HAP-1 (cell line): ENCODE data around the gene TGM6.
A peak's percentile ranks its signal among the peaks of the same experiment; 100 is the strongest.

Source experiments
- DNase-seq, 2 experiments: peaks; one replicate each; pipeline ENCODE4 v3.0.0-alpha.2; 2016 to 2020; ENCODE audit warnings: low spot score in 2 of 2
- H3K27me3 ChIP-seq: fragments of 250-450 bp; sonication (Bioruptor Pico); 2 replicates; pipeline ENCODE4 v1.5.1; 2020; ENCODE audit warnings: low read depth, mild to moderate bottlenecking, moderate library complexity
- H3K36me3 ChIP-seq: fragments of 250-450 bp; sonication (Bioruptor Pico); replicated peaks from 2 replicates; pipeline ENCODE4 v1.5.1; 2020; ENCODE audit warnings: mild to moderate bottlenecking
- H3K4me1 ChIP-seq: fragments of 250-450 bp; sonication (Bioruptor Pico); 2 replicates; pipeline ENCODE4 v1.5.1; 2020; ENCODE audit warnings: mild to moderate bottlenecking
- H3K4me3 ChIP-seq: fragments of 250-450 bp; sonication (Bioruptor Pico); 2 replicates; pipeline ENCODE4 v1.5.1; 2020; ENCODE audit warnings: mild to moderate bottlenecking, moderate library complexity
- H3K9me3 ChIP-seq: fragments of 250-450 bp; sonication (Bioruptor Pico); 2 replicates; pipeline ENCODE4 v1.5.1; 2020; ENCODE audit warnings: mild to moderate bottlenecking, moderate library complexity
- in situ Hi-C: fragments of 300-500 bp; cut with MboI; formaldehyde crosslinking; loops from 3 replicates; pipeline ENCODE4 v1.14.3; 2020; ENCODE audit warnings: low sequenced_read_pairs, inconsistent platforms, mixed read lengths

The TGM6 gene

DNA sequence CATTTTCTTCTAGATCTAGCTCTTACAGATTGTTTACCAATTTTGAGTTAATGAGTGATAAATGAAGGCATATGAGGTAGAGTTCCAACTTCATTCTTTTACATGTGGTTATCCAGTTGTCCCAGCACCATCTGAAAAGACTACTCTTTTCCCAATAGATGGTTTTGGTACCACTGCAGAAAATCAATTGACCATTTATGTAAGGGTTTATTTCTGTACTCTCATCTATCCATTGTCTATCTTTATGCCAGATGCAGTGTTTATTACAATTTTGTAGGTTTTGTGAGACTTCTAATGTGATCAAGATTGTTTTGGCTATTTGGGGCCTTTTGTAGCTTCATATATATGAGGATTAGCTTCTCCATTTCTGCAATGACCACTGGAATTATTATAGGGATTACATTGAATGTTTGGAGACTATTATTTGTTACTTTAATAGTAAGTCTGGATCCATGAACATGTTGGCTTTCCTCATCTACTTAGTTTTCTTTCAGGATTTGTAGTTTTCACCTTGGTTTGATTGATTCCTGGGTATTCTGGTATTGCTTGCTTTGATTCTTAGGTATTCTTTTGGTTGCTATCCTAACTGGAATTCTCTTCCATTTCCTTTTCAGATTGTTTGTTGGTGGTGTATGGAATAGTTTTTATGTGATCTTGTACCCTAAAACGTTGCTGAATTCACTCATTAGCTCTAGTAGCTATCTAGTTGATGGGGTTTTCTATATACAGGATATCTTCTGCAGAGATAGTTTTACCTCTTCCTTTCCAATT lies 79.5 kb downstream of the TGM6 start:
- Histone ChIP-seq H3K4me3 (no peak overlapping the region), H3K9me3 (no peaks in the 10 kb centered on the region), H3K27me3 (no peaks in the 10 kb centered on the region), H3K36me3 (peaks cover 60% of the 10 kb centered on the region), H3K4me1 (no peaks in the 10 kb centered on the region)
- in situ Hi-C loops: no loop called here
- no peak for DNase-seq

GRCh38 chr20:2460752-2461424 lies 80.2 kb downstream of the TGM6 start:
- Histone ChIP-seq H3K9me3 (no peaks in the 10 kb centered on the region), H3K4me1 (no peaks in the 10 kb centered on the region), H3K36me3 (peaks cover 68% of the 10 kb centered on the region), H3K4me3 (no peak overlapping the region), H3K27me3 (no peaks in the 10 kb centered on the region)
- in situ Hi-C loops: no loop called here
- no peak for DNase-seq

- Histone ChIP-seq H3K36me3 (peaks cover 81% of the 10 kb centered on the region), H3K9me3 (no peaks in the 10 kb centered on the region), H3K4me1 (no peaks in the 10 kb centered on the region), H3K4me3 (no peak overlapping the region), H3K27me3 (no peaks in the 10 kb centered on the region)
- in situ Hi-C loops: no loop called here
- no peak for DNase-seq
Measured at GRCh38 chr20:2462484-2462883, 81.8 kb downstream of the TGM6 start.

GRCh38 chr20:2463616-2464365 lies 83.1 kb downstream of the TGM6 start:
- H3K27me3 ChIP-seq: no peaks in the 10 kb centered on the region
- in situ Hi-C loops: no loop called here
- no peak overlapping the region for H3K4me3 ChIP-seq
- peaks cover 93% of the 10 kb centered on the region for H3K36me3 ChIP-seq
- no peaks in the 10 kb centered on the region for H3K4me1 ChIP-seq
- no peak for DNase-seq
- no peaks in the 10 kb centered on the region for H3K9me3 ChIP-seq

DNA sequence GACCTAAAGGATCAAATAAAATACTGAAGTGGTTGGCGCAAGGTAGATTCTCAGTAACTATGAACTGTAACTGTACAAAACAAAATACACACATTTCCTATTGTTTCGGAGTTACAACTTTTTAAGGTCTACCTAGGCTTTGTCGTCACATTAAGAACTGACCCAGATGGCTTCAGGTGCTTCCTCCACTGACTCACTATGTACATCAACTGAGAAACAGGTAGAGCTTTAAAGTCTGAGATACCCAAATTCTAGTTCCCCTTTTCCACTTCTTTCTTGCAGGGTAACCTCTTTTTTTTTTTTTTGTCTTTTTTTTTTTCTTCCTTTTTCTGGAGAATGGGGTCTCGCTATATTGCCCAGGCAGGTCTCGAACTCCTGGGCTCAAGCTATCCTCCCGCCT lies 84.4 kb downstream of the TGM6 start:
- Histone ChIP-seq H3K4me1 (peaks cover 4% of the 10 kb centered on the region; the same call in 1 of the 2 replicates), H3K9me3 (no peaks in the 10 kb centered on the region), H3K4me3 (no peak overlapping the region), H3K27me3 (no peaks in the 10 kb centered on the region), H3K36me3 (peaks cover 99% of the 10 kb centered on the region)
- in situ Hi-C loops: no loop called here
- DNase-seq: no peak

DNA sequence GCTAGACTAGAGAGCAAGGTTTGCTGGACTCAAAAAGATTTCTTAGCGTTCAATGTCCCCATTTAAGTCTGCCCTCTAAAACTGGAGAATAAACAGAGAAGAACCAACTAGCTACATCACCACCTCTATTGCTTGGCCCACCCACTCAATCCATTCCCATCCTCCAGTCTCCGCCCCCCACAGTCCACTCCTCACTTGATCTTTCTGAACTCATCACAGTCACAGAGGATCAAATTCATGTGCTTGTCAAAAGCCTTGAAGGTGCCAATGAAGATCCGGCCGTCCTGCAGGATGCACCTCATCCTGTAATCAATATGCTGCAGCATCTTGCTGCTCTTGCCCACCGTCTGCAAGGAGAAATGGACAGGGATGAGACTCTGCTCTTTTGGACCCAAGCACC lies 86.7 kb downstream of the TGM6 start:
- H3K36me3 ChIP-seq: peaks cover 79% of the 10 kb centered on the region
- no peaks in the 10 kb centered on the region for H3K9me3 ChIP-seq
- no peak for DNase-seq
- H3K27me3 ChIP-seq: no peaks in the 10 kb centered on the region
- no peak overlapping the region for H3K4me3 ChIP-seq
- peaks cover 9% of the 10 kb centered on the region for H3K4me1 ChIP-seq
- in situ Hi-C loops: no loop called here

GRCh38 chr20:2468581-2469407 lies 88.1 kb downstream of the TGM6 start:
- H3K4me1 ChIP-seq: peaks cover 9% of the 10 kb centered on the region
- peak overlapping the region; percentile 95 for H3K4me3 ChIP-seq
- in situ Hi-C loops: no loop called here
- peaks cover 65% of the 10 kb centered on the region for H3K36me3 ChIP-seq
- no peak for DNase-seq
- H3K9me3 ChIP-seq: no peaks in the 10 kb centered on the region
- H3K27me3 ChIP-seq: no peaks in the 10 kb centered on the region

DNA sequence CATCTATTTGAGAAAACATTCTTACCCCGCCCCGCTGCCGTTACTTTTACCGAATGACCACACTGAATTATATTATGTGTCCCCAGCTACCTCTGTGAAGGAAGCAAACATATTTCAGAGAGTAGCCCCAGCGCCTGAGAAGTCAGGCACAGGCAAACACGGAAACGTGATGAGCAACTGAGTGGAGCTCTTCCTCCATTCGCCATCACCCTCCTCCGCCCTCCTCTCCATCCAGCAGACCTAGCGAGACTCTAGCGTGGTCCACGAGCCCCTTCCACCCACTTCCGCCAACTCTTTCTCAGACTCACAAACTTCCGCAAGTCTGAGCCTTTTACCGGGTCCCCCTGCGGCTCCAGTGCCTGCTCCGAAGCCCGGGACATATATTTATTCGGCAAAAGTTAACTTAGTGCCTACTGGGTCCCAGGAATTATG lies 89.3 kb downstream of the TGM6 start:
- Histone ChIP-seq H3K36me3 (peaks cover 53% of the 10 kb centered on the region), H3K4me3 (peak overlapping the region; percentile 95), H3K27me3 (no peaks in the 10 kb centered on the region), H3K4me1 (peaks cover 13% of the 10 kb centered on the region), H3K9me3 (no peaks in the 10 kb centered on the region)
- DNase-seq: peak; percentile 33 to 67
- in situ Hi-C loops: no loop called here

- Histone ChIP-seq H3K27me3 (no peaks in the 10 kb centered on the region), H3K9me3 (no peaks in the 10 kb centered on the region), H3K4me3 (peak within 1 kb of the TSS; percentile 95), H3K4me1 (peaks cover 17% of the 10 kb centered on the region), H3K36me3 (peaks cover 47% of the 10 kb centered on the region)
- in situ Hi-C loops: no loop called here
- DNase-seq: peak; percentile 97 to 98
Measured at GRCh38 chr20:2470423-2471193, 89.9 kb downstream of the TGM6 start, which contains the start of gene SNRPB. TSS of gene SNRPB (minus strand) at chr20:2470789. CDS start at chr20:2470690, 99 bp downstream.

DNA sequence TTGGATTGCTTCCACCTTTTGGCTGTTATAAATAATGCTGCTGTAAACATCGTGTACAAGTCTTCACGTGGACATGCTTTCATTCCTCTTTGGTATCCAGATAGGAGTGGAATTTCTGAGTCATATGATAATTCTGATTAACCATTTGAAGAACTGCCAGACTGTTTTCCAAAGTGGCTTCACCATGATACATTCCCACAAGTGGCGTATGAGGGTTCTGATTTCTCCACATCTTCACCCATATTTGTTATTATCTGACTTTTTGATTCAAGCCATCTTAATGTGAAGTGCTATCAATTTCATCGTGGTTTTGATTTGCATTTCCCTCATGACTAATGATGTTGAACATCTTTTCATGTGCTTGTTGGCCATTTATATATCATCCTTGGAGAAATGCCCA lies 92.8 kb downstream of the TGM6 start:
- no peaks in the 10 kb centered on the region for H3K27me3 ChIP-seq
- peaks cover 17% of the 10 kb centered on the region for H3K4me1 ChIP-seq
- H3K4me3 ChIP-seq: no peak overlapping the region
- no peak for DNase-seq
- peaks cover 18% of the 10 kb centered on the region for H3K36me3 ChIP-seq
- in situ Hi-C loops: no loop called here
- H3K9me3 ChIP-seq: no peaks in the 10 kb centered on the region

GRCh38 chr20:2475850-2476741 lies 95.4 kb downstream of the TGM6 start:
- Histone ChIP-seq H3K4me3 (no peak overlapping the region), H3K4me1 (peaks cover 11% of the 10 kb centered on the region), H3K9me3 (no peaks in the 10 kb centered on the region), H3K27me3 (no peaks in the 10 kb centered on the region), H3K36me3 (no peaks in the 10 kb centered on the region; the same call in 1 of the 2 replicates)
- in situ Hi-C loops: no loop called here
- DNase-seq: no peak
